Astrocyte (in vitro differentiated cells and primary cell): ENCODE data around the gene EPHA6. TPM values are rescaled to one million over a fixed set of nuclear protein-coding genes. Genes with fewer than 3 reads are reported as not detected.
"Not testable (repeated sequence)": the region's sequence is repeated elsewhere in the genome, so short reads cannot be mapped to it uniquely, and the experiment has no call there.

Source experiments
- DNase-seq: peaks from one replicate; pipeline ENCODE4 v3.0.0-alpha.2; 2010; ENCODE audit warnings: low read depth
- FAIRE-seq: peaks from 2 replicates; lab custom pipeline; 2011; peaks lifted over from hg19 to GRCh38; lab: Jason Lieb, UNC
- H2AFZ ChIP-seq: 2 replicates; pipeline ENCODE4 v1.6.0; 2012; ENCODE audit warnings: low read depth, low read length, inconsistent platforms
- H3K27ac ChIP-seq: 2 replicates; pipeline ENCODE4 v1.5.1; 2011; ENCODE audit warnings: low read depth, low read length, inconsistent platforms
- H3K27me3 ChIP-seq: 2 replicates; pipeline ENCODE4 v1.6.0; 2011; ENCODE audit warnings: low read length, inconsistent platforms; ENCODE audit not compliant: insufficient read depth
- H3K36me3 ChIP-seq: 2 replicates; pipeline ENCODE4 v1.5.1; 2011; ENCODE audit warnings: low read length, inconsistent platforms; ENCODE audit not compliant: insufficient read depth
- H3K4me1 ChIP-seq: 2 replicates; pipeline ENCODE4 v1.5.1; 2011; ENCODE audit warnings: low read length, inconsistent platforms; ENCODE audit not compliant: insufficient read depth
- H3K4me2 ChIP-seq: 2 replicates; pipeline ENCODE4 v1.6.0; 2012; ENCODE audit warnings: low read length, inconsistent platforms
- H3K4me3 ChIP-seq: 2 replicates; pipeline ENCODE4 v1.5.1; 2011; ENCODE audit warnings: low read depth, mild to moderate bottlenecking, low read length, inconsistent platforms; ENCODE audit not compliant: insufficient read depth
- H3K79me2 ChIP-seq: 2 replicates; pipeline ENCODE4 v1.6.0; 2012; ENCODE audit warnings: mild to moderate bottlenecking, low read length, inconsistent platforms; ENCODE audit not compliant: insufficient read depth
- H3K9ac ChIP-seq: 2 replicates; pipeline ENCODE4 v1.6.0; 2012; ENCODE audit warnings: mild to moderate bottlenecking, low read length, inconsistent platforms
- H3K9me3 ChIP-seq: 2 replicates; pipeline ENCODE4 v1.5.1; 2012; ENCODE audit warnings: low read depth, mild to moderate bottlenecking, low read length, inconsistent platforms; ENCODE audit not compliant: insufficient read depth
- H4K20me1 ChIP-seq: 2 replicates; pipeline ENCODE4 v1.6.0; 2012; ENCODE audit warnings: low read length, inconsistent platforms; ENCODE audit not compliant: insufficient read depth
- H3K27ac Mint-ChIP-seq: one replicate; pipeline ENCODE4 v1.8.0; 2021; ENCODE audit warnings: mild to moderate bottlenecking, mixed read lengths; ENCODE audit not compliant: unreplicated experiment
- H3K27me3 Mint-ChIP-seq: one replicate; pipeline ENCODE4 v1.8.0; 2021; ENCODE audit warnings: low read depth, mixed read lengths; ENCODE audit not compliant: unreplicated experiment
- H3K36me3 Mint-ChIP-seq: one replicate; pipeline ENCODE4 v1.8.0; 2021; ENCODE audit warnings: low read depth, mixed read lengths; ENCODE audit not compliant: unreplicated experiment
- H3K4me1 Mint-ChIP-seq: one replicate; pipeline ENCODE4 v1.8.0; 2021; ENCODE audit warnings: low read depth, mixed read lengths; ENCODE audit not compliant: unreplicated experiment
- H3K4me3 Mint-ChIP-seq: one replicate; pipeline ENCODE4 v1.8.0; 2021; ENCODE audit warnings: mild to moderate bottlenecking, moderate library complexity, mixed read lengths; ENCODE audit not compliant: unreplicated experiment
- H3K9me3 Mint-ChIP-seq: one replicate; pipeline ENCODE4 v1.8.0; 2021; ENCODE audit warnings: mild to moderate bottlenecking, mixed read lengths; ENCODE audit not compliant: unreplicated experiment
- CTCF ChIP-seq: IDR thresholded peaks from 2 replicates; pipeline ENCODE4 v1.5.1; 2011; ENCODE audit warnings: low read depth, mild to moderate bottlenecking, inconsistent platforms, low read length, moderate library complexity; ENCODE audit not compliant: insufficient read depth
- EZH2 ChIP-seq: IDR thresholded peaks from 2 replicates; pipeline ENCODE4 v1.6.1; 2012; ENCODE audit warnings: mild to moderate bottlenecking, low read length, inconsistent platforms; ENCODE audit not compliant: insufficient read depth
- total RNA-seq: library from RNA; stranded (reverse); gene quantifications from 2 replicates; pipeline ENCODE4 v1.2.1, GENCODE V29; 2021

EPHA6 gene
- total RNA-seq, 1 donor from 2014 or later: 1.7 TPM

GRCh38 chr3:97009427-97010019, 195.1 kb downstream of the EPHA6 start:
- no peaks in the 10 kb centered on the region for H3K27me3 ChIP-seq
- FAIRE-seq (no peak), DNase-seq (no peak)
- no peaks in the 10 kb centered on the region for H3K4me1 Mint-ChIP-seq
- TF ChIP-seq CTCF: no peak
- TF ChIP-seq EZH2: no peak
- no peak overlapping the region for H3K4me3 ChIP-seq
- H3K4me1 ChIP-seq: no peaks in the 10 kb centered on the region
- no peak overlapping the region for H2AFZ ChIP-seq
- H3K27me3 Mint-ChIP-seq: no peaks in the 10 kb centered on the region
- no peaks in the 10 kb centered on the region for H3K36me3 Mint-ChIP-seq
- H3K36me3 ChIP-seq: no peaks in the 10 kb centered on the region
- H3K27ac Mint-ChIP-seq: no peak overlapping the region
- no peak overlapping the region for H3K27ac ChIP-seq
- H3K9ac ChIP-seq: no peak overlapping the region
- H3K79me2 ChIP-seq: no peaks in the 10 kb centered on the region
- H3K4me2 ChIP-seq: no peak overlapping the region
- H3K9me3 ChIP-seq: peaks cover 6% of the 10 kb centered on the region
- peaks cover 13% of the 10 kb centered on the region for H3K9me3 Mint-ChIP-seq
- H3K4me3 Mint-ChIP-seq: no peak overlapping the region
- no peaks in the 10 kb centered on the region for H4K20me1 ChIP-seq

GRCh38 chr3:97010881-97011657, 196.7 kb downstream of the EPHA6 start:
- Histone ChIP-seq H3K9me3 (peaks cover 6% of the 10 kb centered on the region), H3K4me2 (no peak overlapping the region), H4K20me1 (no peaks in the 10 kb centered on the region), H3K4me1 (no peaks in the 10 kb centered on the region), H3K27me3 (no peaks in the 10 kb centered on the region), H3K79me2 (no peaks in the 10 kb centered on the region), H2AFZ (no peak overlapping the region), H3K27ac (no peak overlapping the region), H3K4me3 (no peak overlapping the region), H3K36me3 (no peaks in the 10 kb centered on the region), H3K9ac (no peak overlapping the region)
- Mint-ChIP-seq H3K4me1 (no peaks in the 10 kb centered on the region), H3K27me3 (no peaks in the 10 kb centered on the region), H3K4me3 (no peak overlapping the region), H3K9me3 (peaks cover 13% of the 10 kb centered on the region), H3K27ac (no peak overlapping the region), H3K36me3 (no peaks in the 10 kb centered on the region)
- no peak for TF ChIP-seq EZH2
- TF ChIP-seq CTCF: no peak
- FAIRE-seq (no peak), DNase-seq (no peak)

GRCh38 chr3:97021778-97022177, 207.4 kb downstream of the EPHA6 start:
- Mint-ChIP-seq H3K4me1 (no peaks in the 10 kb centered on the region), H3K27me3 (no peaks in the 10 kb centered on the region), H3K27ac (no peak overlapping the region), H3K36me3 (no peaks in the 10 kb centered on the region), H3K9me3 (no peaks in the 10 kb centered on the region), H3K4me3 (no peak overlapping the region)
- Histone ChIP-seq H3K9ac (no peak overlapping the region), H3K9me3 (peaks cover 2% of the 10 kb centered on the region), H3K27me3 (no peaks in the 10 kb centered on the region), H3K4me3 (no peak overlapping the region), H3K79me2 (no peaks in the 10 kb centered on the region), H2AFZ (no peak overlapping the region), H3K4me2 (no peak overlapping the region), H3K4me1 (no peaks in the 10 kb centered on the region), H3K36me3 (no peaks in the 10 kb centered on the region), H4K20me1 (no peaks in the 10 kb centered on the region), H3K27ac (no peak overlapping the region)
- FAIRE-seq (no peak), DNase-seq (no peak)
- no peak for TF ChIP-seq EZH2
- TF ChIP-seq CTCF: no peak

- H3K36me3 Mint-ChIP-seq, H3K4me1 Mint-ChIP-seq, H3K4me1 ChIP-seq, FAIRE-seq, H3K27me3 ChIP-seq, H3K9me3 Mint-ChIP-seq, H3K4me3 ChIP-seq, H3K4me3 Mint-ChIP-seq, H3K79me2 ChIP-seq, H3K9me3 ChIP-seq, H2AFZ ChIP-seq, H3K27me3 Mint-ChIP-seq, H3K27ac Mint-ChIP-seq, H3K27ac ChIP-seq, H3K4me2 ChIP-seq, H3K36me3 ChIP-seq, DNase-seq, H4K20me1 ChIP-seq, H3K9ac ChIP-seq: not testable (repeated sequence)
These were observed 211.2 kb downstream of the EPHA6 start for GRCh38 chr3:97025612-97026011.
